NK-92 (cell line): ENCODE data around the gene PARK7.
"Not testable (repeated sequence)": the region's sequence is repeated elsewhere in the genome, so short reads cannot be mapped to it uniquely, and the experiment has no call there.

Source experiments
- DNase-seq: peaks from one replicate; lab custom pipeline; 2025; ENCODE audit not compliant: unreplicated experiment; lab: John Stamatoyannopoulos, UW

PARK7 gene

GRCh38 chr1:7942214-7942921, 19.1 kb upstream of the PARK7 start:
- DNase-seq = no peak

DNA sequence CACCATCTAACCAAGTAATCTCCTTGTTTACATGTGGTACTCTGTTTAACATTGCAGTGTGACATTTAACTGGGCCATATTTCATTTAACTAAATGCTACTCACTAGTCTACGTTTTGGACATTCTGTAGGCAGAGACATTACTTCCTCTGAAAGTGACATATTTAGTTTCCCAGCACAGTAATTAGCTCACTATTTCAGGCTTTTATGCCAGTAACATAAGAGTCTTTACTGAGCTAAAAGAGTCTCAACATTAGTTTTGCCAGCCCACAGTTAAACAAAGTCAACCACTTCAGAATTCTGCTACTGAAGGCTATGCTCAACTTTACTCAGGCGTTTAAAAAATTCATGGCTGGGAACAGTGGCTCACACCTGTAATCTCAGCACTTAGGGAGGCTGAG, 18.3 kb upstream of the PARK7 start:
- DNase-seq = no peak

DNA sequence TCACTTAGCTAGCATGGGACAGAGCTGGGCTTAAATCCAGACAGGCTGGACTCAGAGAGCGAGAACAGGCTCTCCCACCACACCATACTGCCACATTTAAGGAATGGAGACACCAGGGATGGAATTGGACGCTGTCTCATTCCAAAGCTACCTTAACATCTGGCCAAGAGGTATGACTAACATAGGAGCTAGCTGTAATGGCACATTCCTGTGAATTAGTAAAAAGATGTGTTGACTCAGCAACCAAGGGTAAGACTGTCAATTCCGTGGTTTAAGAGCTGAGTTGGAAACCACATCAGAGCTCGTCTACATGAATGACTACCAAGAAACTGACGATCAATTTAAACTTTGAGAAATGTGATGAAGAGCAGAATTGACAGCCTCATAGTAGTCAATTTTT, 12.6 kb upstream of the PARK7 start:
- no peak for DNase-seq

DNA sequence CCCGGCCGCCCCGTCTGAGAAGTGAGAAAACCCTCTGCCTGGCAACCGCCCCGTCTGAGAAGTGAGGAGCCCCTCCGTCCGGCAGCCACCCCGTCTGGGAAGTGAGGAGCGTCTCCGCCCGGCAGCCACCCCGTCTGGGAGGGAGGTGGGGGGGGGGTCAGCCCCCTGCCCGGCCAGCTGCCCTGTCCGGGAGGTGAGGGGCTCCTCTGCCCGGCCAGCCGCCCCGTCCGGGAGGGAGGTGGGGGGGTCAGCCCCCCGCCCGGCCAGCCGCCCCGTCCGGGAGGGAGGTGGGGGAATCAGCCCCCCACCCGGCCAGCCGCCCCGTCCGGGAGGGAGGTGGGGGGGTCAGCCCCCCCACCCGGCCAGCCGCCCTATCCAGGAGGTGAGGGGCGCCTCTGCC, 8.7 kb upstream of the PARK7 start:
- not testable (repeated sequence) for DNase-seq

GRCh38 chr1:7953850-7954609, 7.5 kb upstream of the PARK7 start:
- DNase-seq = no peak

DNA sequence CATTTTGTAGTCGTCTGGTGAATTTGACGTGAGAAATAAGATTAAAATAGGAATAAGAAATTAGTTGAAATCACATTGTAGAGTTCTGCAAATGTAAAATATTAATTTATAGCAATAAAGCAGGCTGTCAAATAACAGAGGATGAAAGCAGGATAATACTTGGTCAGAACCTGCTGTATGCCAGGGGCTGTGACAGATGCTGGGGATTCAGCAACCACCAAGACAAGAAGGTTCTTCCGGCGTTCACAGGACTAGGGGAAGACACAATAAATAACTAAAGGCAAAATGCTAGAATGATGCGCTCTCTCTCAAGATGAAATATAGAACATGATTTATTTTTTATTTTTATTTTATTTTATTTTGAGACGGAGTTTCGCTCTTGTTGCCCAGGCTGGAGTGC, 6.8 kb upstream of the PARK7 start:
- no peak for DNase-seq

- DNase-seq = no peak
Observed at GRCh38 chr1:7956218-7957032, 5.1 kb upstream of the PARK7 start.

- DNase-seq = no peak
Observed at GRCh38 chr1:7960165-7960564, 1.3 kb upstream of the PARK7 start.

DNA sequence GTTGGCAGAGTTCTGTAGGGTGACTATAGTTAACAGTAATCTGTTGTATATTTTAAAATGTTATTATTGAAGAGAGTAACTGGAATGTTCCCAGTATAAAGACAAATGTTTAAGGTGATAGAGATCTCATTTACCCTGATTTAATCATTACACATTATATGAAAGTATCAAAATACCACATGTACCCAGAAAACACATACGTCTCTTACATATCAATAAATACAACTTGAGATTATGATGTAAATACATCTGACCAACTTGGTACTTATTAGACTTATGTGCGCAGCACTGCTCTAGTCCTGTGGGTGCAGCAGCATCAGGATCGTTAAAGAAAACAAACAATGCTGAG, 670 bp upstream of the PARK7 start:
- no peak for DNase-seq

GRCh38 chr1:7962014-7962335, 464 bp downstream of the PARK7 start:
- no peak for DNase-seq

DNA sequence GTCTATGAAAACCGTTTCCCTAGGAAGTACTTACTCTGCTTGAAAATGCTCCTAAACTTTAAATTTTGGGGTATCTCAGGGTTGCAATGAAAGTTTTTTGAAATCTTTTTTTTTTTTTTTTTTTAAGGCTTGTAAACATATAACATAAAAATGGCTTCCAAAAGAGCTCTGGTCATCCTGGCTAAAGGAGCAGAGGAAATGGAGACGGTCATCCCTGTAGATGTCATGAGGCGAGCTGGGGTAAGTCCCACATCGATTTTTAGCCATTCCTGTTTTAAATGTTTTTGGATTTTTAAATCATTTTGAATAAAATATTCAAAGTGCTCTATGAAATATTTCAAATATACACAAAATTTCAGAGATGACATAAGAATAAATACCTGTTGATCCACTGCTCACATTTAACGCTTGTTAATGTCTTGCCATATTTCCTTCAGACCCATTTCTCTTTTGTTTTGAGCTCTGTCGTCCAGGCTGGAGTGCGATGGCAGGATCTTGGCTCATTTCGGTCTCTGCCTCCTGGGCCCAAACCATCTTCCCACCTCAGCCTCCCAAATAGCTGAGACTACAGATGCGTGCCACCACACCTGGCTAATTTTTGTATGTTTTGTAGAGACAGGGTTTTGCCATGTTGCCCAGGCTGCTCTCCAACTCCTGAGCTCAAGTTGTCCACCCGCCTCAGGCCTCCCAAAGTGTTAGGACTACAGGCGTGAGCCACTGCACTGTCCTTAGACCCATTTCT, 1.3 kb downstream of the PARK7 start:
- no peak for DNase-seq

GRCh38 chr1:7963378-7963730, 1.8 kb downstream of the PARK7 start:
- not testable (repeated sequence) for DNase-seq

GRCh38 chr1:7963841-7964240, 2.3 kb downstream of the PARK7 start:
- DNase-seq = not testable (repeated sequence)

DNA sequence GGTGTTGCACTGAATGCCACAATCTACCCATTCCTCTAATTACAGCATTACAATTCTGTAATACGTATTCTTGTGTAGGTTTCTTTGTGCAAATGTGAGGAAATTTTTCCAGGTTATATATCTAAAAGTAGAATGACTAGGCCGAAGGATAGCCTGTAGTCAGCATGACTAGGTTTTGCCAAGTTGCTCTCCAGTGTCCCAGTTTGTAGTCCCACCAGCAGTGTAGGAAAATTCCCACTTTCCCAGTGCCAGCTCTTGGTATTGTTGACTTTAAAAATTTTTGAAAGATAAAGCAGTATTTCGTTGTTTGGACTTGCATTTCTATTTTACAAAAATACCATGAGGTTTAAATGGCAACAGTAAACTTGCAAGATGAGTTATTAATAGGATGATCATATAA, 3.0 kb downstream of the PARK7 start:
- no peak for DNase-seq

DNA sequence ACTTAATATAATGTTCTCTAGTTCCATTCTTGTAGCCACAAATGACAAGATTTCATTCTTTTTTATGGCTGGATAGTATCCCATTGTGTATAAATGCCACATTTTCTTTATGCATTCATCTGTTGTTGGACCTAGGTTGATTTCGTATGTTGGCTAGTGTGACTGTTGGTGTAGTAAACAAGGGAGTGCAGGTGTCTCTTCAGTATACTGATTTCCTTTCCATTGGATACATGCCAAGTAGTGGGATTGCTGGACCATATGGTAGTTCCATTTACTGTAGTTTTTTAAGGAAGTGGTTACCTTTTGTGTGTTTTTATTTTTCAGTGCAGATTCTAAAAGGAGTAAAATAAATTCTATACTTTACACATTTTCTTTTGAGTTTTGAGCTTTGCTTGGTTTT, 5.7 kb downstream of the PARK7 start:
- no peak for DNase-seq

- no peak for DNase-seq
Observed at GRCh38 chr1:7967651-7968050, 6.1 kb downstream of the PARK7 start.

DNA sequence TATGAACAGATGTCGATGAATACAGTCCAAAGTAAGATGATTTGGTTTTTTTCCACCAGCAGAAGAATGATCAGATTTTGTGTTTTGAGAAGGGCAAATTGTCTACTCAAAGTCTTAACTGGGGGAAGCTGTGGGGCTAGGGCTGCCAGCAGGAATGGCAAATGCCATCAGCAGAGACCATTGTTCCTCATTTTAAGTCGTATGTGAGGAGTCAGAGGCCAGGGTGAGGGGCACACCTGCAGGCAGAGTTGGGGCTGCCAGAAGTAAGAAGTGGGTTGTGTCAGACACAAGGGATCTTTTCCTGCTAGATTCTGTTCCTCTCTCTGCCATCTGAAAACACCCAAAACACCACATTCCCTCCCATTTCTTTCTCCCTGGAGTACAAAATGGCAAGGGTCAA, 8.7 kb downstream of the PARK7 start:
- DNase-seq = no peak

GRCh38 chr1:7971024-7971423, 9.5 kb downstream of the PARK7 start:
- no peak for DNase-seq

- DNase-seq = no peak
Observed at GRCh38 chr1:7972285-7972684, 10.8 kb downstream of the PARK7 start.

DNA sequence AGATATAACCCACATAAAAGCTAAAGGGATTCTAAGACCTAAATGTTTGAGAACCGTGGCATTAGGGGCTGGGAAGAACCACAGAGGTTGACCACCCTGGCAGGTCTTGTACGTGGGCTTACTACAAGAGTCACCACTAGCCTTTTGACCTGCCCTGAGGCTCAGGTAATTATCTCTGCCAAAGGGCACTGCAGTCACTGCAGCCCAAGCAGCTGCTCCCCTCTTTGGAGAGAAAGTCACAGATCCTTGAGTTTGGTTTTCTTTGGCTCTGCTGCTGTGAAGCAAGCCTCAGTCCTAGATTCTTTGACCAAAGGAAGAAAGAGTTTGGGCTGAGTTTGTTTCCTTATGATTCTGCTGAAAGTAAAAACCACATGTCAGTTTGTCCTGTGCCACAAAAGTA, 11.6 kb downstream of the PARK7 start:
- DNase-seq = no peak

DNA sequence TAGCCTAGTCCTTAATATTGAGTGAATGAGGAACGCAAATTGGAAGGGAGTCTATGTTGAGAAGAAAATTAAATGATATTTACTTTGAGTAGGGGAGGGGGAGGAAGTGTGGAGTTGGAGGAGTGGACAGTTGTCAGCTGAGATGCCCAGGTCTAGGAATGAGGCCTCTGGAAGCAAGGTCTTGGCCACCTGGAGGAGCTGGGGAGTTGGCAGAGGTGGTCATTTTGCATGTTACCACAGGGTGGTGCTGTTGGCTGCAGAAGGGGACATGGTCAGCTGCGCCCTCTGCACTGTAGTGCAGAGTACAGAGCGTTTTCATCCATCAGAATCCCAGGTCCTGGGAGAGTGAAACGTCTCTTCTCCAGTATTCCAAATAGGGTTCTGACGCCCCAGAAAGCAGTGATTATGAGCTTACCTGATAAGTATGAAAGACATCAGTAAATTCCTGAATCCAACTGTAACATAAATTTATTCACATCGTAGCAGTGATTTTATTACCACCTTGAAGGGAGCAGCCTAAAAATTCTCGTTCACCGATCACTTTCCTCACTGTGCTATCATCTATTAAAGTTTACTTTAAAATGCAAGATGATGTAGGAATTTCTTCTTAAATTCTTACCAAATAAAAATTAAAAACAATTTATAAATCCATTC, 13.8 kb downstream of the PARK7 start:
- DNase-seq = no peak
